Common myeloid progenitor, CD34-positive (primary cell): Measurements from ENCODE around the gene IGSF21.
"Not testable (repeated sequence)": the region's sequence is repeated elsewhere in the genome, so short reads cannot be mapped to it uniquely, and the experiment has no call there.

ENCODE experiments used
- CTCF ChIA-PET: fragments of 350-600 bp; sonication (Branson Sonifier 250); formaldehyde crosslinking; loops from one replicate; lab custom pipeline; 2021; ENCODE audit warnings: antibody characterized with exemption; lab: Charles Lee
- POLR2A ChIA-PET: fragments of 350-600 bp; sonication (Branson Sonifier 250); formaldehyde crosslinking; loops from one replicate; lab custom pipeline; 2021; ENCODE audit warnings: antibody characterized with exemption; lab: Charles Lee
- DNase-seq, 3 donors: peaks; one replicate each; pipeline versions ENCODE4 v3.0.0 to v3.0.0-alpha.2; 2013
- H3K27ac ChIP-seq, 2 experiments: 1 replicate in 1 of 2; 2 replicates in 1 of 2; pipeline ENCODE4 v1.7.0; 2013; ENCODE audit warnings: inconsistent platforms in 2 of 2, low read length in 2 of 2, mild to moderate bottlenecking in 2 of 2, low read depth in 1 of 2, moderate library complexity in 1 of 2; ENCODE audit not compliant: severe bottlenecking in 2 of 2, insufficient read depth in 1 of 2, poor library complexity in 1 of 2
- H3K27me3 ChIP-seq, 5 experiments: replicated peaks in 2 of 5; 1 replicate in 3 of 5; 2 replicates in 2 of 5; pipeline versions ENCODE4 v1.6.1 to v1.7.0; 2013; ENCODE audit warnings: low read length in 4 of 5, mild to moderate bottlenecking in 2 of 5, moderate library complexity in 2 of 5, inconsistent platforms in 1 of 5; ENCODE audit not compliant: insufficient read depth in 5 of 5, control insufficient read depth in 4 of 5
- H3K36me3 ChIP-seq, 4 experiments: 1 replicate in 2 of 4; 2 replicates in 2 of 4; pipeline versions ENCODE4 v1.6.1 to v1.7.0; 2013; ENCODE audit warnings: low read length in 3 of 4, control low read depth in 1 of 4, mild to moderate bottlenecking in 1 of 4; ENCODE audit not compliant: control insufficient read depth in 4 of 4, insufficient read depth in 4 of 4
- H3K4me1 ChIP-seq, 4 experiments: 1 replicate in 3 of 4; 2 replicates in 1 of 4; pipeline versions ENCODE4 v1.6.1 to v1.7.1; 2013; ENCODE audit warnings: low read length in 3 of 4, mild to moderate bottlenecking in 3 of 4, control low read depth in 1 of 4, inconsistent platforms in 1 of 4, moderate library complexity in 1 of 4; ENCODE audit not compliant: control insufficient read depth in 4 of 4, insufficient read depth in 4 of 4; ENCODE audit errors: control extremely low read depth in 1 of 4
- H3K4me3 ChIP-seq, 7 experiments: 1 replicate in 4 of 7; 2 replicates in 3 of 7; pipeline versions ENCODE4 v1.5.1 to v1.7.0; 2013; ENCODE audit warnings: mild to moderate bottlenecking in 7 of 7, low read length in 6 of 7, moderate library complexity in 6 of 7, inconsistent platforms in 2 of 7, low read depth in 2 of 7, control low read depth in 1 of 7; ENCODE audit not compliant: insufficient read depth in 4 of 7, control insufficient read depth in 1 of 7; ENCODE audit errors: extremely low read depth in 1 of 7
- H3K9me3 ChIP-seq, 5 experiments: 1 replicate in 4 of 5; 2 replicates in 1 of 5; pipeline versions ENCODE4 v1.6.1 to v1.7.1; 2013; ENCODE audit warnings: low read length in 4 of 5, mild to moderate bottlenecking in 2 of 5, inconsistent platforms in 1 of 5, low read depth in 1 of 5, moderate library complexity in 1 of 5; ENCODE audit not compliant: control insufficient read depth in 4 of 5, insufficient read depth in 2 of 5; ENCODE audit errors: control extremely low read depth in 1 of 5
- WGBS: methylation state at CpG from one replicate; pipeline ENCODE4 v1.1.5; 2013; ENCODE audit not compliant: insufficient coverage; 5-methylcytosine and 5-hydroxymethylcytosine counted together

The IGSF21 gene

DNA sequence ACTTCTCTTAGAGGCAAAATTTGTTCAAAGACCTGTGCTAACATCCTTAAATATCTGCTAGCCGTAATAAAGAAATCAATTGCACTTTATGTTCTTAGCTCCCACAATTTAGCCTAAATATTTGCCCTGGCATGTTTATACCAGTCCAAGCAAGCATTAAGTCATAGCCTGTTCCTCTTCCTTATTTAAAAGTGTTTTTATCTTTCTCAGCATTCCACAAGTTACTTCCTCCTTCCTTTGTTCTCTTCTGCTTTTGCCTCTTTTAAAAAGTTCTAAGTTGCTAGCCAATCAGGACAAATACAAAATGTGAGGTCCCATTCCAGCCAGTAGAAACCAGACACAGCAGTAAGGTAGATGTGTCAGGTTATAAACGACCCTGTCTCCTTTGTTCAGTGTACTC is 58.0 kb downstream of the IGSF21 start:
- CTCF ChIA-PET, H3K4me3 ChIP-seq, H3K36me3 ChIP-seq, H3K9me3 ChIP-seq, H3K4me1 ChIP-seq, H3K27me3 ChIP-seq, H3K27ac ChIP-seq, POLR2A ChIA-PET: not testable (repeated sequence)
- peak in 1 of 3 donors; percentile 4 for DNase-seq
- 0% methylated on average over 2 of the region's 2 CpGs for WGBS

DNA sequence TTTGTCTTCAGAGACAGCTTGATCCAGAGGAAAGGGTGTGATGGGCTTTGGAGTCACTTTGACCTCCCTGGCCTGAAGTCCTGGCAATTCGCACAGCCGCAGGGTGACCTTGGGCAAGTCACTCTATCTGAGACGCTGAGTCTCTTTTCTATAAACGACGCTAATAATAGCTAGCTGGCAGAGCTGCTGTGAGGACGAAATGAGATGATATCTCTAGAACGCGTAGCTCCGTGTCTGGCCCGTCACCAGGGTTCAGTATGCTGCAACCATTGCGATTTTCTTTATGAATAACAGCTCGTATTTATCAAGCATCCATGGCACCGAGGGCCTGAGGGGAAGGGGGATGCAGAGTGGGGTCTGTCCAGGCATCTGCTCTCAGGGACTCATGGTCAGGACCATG is 58.7 kb downstream of the IGSF21 start:
- no peak for DNase-seq
- no peaks in the 10 kb centered on the region for H3K27me3 ChIP-seq
- no peak overlapping the region for H3K4me3 ChIP-seq
- no peaks in the 10 kb centered on the region for H3K36me3 ChIP-seq
- H3K4me1 ChIP-seq: peaks cover 0 to 5% (median 0%) of the 10 kb centered on the region in 4 experiments
- ChIA-PET CTCF (no interaction called here), POLR2A (no interaction called here)
- no peak overlapping the region for H3K27ac ChIP-seq
- 92% methylated on average over 13 of the region's 13 CpGs for WGBS
- no peaks in the 10 kb centered on the region for H3K9me3 ChIP-seq

DNA sequence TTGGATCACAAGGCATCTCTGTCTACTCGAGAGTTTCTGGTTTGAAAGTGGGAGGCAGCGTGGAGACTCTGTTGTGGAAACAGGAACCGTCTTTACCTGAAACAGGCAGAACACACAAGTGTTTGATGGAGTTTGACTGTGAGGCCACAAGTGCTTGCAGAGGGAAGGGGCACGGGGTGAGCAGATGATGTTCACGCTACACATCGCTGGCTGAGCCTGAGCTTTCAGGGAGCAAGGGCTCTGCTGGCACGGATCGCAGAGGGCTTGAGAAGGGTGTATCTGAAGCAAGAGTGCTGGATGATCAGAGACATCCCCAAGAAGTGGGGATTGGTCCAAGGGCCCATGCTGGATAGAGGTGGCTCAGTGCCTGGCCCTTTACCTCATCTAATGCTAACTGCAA is 59.3 kb downstream of the IGSF21 start:
- ChIA-PET POLR2A (no interaction called here), CTCF (no interaction called here)

DNA sequence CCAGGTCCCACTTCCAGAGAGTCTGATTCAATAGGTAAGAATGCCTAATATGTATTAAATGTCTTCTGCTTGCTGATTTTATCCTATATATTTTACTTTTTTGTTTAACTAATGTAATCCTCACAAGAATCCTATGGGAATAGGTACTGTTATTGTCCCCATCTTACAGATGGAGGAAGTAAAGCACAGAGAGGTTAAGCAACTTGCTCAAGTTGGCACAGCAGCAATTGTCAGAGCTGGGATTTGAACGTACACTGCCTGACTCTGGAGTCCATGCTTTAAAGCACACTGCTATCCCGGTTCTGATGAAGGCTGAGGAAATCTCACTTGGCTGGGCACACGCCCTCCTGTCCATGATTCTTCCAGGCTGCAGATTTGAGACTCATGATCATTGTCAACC is 62.8 kb downstream of the IGSF21 start:
- no peak overlapping the region for H3K27ac ChIP-seq
- H3K4me1 ChIP-seq: peaks cover 0 to 2% (median 0%) of the 10 kb centered on the region in 4 experiments
- DNase-seq: no peak
- H3K4me3 ChIP-seq: no peak overlapping the region
- H3K9me3 ChIP-seq: peaks cover 0 to 2% (median 0%) of the 10 kb centered on the region in 5 experiments
- ChIA-PET CTCF (no interaction called here), POLR2A (no interaction called here)
- 85% methylated on average over 3 of the region's 3 CpGs for WGBS
- H3K27me3 ChIP-seq: peaks cover 0 to 5% (median 0%) of the 10 kb centered on the region in 5 experiments
- H3K36me3 ChIP-seq: no peaks in the 10 kb centered on the region

More for the DNA sequence above, 59.3 kb downstream of the IGSF21 start:
- Histone ChIP-seq H3K27ac (no peak overlapping the region), H3K9me3 (peaks cover 0 to 1% (median 0%) of the 10 kb centered on the region in 5 experiments), H3K4me3 (no peak overlapping the region), H3K36me3 (no peaks in the 10 kb centered on the region), H3K27me3 (no peaks in the 10 kb centered on the region), H3K4me1 (peaks cover 0 to 5% (median 0%) of the 10 kb centered on the region in 4 experiments)
- DNase-seq: no peak
- WGBS: 98% methylated on average over 6 of the region's 8 CpGs

DNA sequence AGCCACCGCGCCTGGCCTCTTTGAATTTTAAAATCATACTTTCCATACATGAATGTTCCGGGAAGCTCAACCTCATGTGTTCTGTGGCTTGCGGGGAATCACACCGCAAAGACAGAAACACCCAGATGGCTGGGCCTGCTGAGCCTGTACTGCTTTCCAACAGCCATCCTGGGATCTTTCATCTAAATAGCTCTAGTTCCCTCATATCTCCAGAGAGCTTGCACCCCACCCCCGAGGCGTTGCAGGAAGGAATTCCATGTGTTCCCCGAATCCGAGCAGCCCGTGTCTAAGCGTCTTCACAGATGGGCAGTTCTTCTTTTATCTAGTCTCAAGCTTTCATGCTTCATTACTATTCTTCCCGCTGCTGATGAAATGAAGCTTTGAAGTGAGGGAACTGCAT is 66.4 kb downstream of the IGSF21 start:
- peaks cover 0 to 31% (median 3%) of the 10 kb centered on the region in 5 experiments for H3K27me3 ChIP-seq
- no peaks in the 10 kb centered on the region for H3K4me1 ChIP-seq
- no peak overlapping the region for H3K27ac ChIP-seq
- DNase-seq: no peak
- ChIA-PET POLR2A (no interaction called here), CTCF (no interaction called here)
- no peak overlapping the region for H3K4me3 ChIP-seq
- H3K9me3 ChIP-seq: peaks cover 0 to 2% (median 0%) of the 10 kb centered on the region in 5 experiments
- 95% methylated on average over 12 of the region's 12 CpGs for WGBS
- no peaks in the 10 kb centered on the region for H3K36me3 ChIP-seq

DNA sequence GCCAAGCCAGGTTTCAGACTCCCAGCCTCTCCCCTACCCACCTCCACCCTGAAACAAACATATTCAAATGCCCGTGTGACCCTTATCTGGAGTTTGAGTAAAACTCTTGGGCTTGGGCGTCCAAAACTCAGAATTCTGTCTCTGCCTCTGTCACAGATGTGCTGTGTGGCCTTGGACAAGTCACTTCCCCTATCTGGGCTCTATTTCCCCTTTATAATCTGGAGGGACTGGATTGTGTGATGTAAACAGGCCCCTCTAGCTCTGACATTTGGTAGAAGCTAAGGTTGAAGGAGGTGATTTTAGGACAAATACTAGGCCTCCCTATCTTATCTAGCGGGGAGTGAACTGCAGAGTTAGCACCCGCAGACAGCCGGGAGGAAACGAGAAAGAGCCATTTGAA is 67.5 kb downstream of the IGSF21 start:
- 84% methylated on average over 4 of the region's 6 CpGs for whole genome bisulfite sequencing
- no peak for DNase-seq
- POLR2A ChIA-PET: interaction anchor here (0.6 kb wide), 1 partner anchor 939 kb away, joined by 3 read pairs; no protein-coding TSS in a partner anchor

DNA sequence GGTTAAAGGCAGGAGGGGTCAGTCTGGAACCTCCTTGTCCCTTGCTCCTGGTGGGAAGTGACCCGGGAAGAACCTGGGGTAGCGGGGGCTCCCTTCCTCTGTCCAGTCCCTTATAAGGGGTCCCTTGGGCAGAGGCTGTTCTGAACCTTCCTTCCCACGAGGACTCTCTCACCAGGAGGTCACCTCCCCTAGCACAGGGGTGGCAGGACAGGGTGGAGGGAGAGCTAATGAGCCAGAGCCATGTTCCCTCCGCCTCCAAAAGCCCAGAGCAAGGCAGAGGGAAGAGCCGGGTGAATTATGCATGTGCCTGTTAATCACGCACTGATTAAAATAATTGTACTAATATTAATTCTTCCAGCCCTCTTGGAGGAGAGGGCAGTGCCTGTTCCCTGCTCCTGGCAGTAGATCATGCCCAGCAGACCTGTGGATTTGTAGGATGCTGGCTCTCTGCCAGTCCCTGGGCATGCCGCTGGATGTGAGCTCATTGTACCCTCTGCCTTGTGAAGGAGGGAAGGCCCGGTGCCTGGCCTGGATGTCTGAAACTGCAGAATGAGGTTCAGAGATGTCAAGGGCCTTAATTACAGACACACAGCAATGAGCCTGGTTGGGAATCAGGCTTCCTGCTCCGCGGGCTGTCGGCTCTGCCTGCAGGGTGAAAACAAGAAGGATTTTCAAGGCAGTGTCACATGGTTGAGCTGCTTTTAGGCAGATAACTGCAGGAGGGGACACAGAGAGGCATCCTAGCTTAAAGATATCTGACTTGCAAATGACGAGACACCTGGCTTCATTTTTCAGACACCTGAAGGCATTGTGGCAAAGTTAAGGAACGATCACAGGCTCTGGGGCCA is 68.2 kb downstream of the IGSF21 start:
- CTCF ChIA-PET: no interaction called here
- Histone ChIP-seq H3K4me1 (no peaks in the 10 kb centered on the region), H3K4me3 (no peak overlapping the region), H3K9me3 (peaks cover 0 to 2% (median 0%) of the 10 kb centered on the region in 5 experiments), H3K27ac (no peak overlapping the region), H3K27me3 (peaks cover 0 to 31% (median 5%) of the 10 kb centered on the region in 5 experiments), H3K36me3 (no peaks in the 10 kb centered on the region)
- POLR2A ChIA-PET: no interaction called here
- WGBS: 82% methylated on average over 8 of the region's 13 CpGs
- no peak for DNase-seq

More for the DNA sequence above, 67.5 kb downstream of the IGSF21 start:
- Histone ChIP-seq H3K36me3 (no peaks in the 10 kb centered on the region), H3K27ac (no peak overlapping the region), H3K4me1 (no peaks in the 10 kb centered on the region), H3K9me3 (peaks cover 0 to 2% (median 0%) of the 10 kb centered on the region in 5 experiments), H3K27me3 (peaks cover 0 to 31% (median 3%) of the 10 kb centered on the region in 5 experiments), H3K4me3 (no peak overlapping the region)
- CTCF ChIA-PET: no interaction called here
